Stimulated activated CD8-positive, alpha-beta memory T cell treated with anti-CD3 and anti-CD28 coated beads, Interleukin-2, amount 100 ng/mL, for 48 hours (primary cell): ENCODE measurements around the gene HOGA1.

Experiments
- DNase-seq, 2 donors: peaks; one replicate each; pipeline ENCODE4 v3.0.0-alpha.2; 2020; ENCODE audit warnings: low read depth in 2 of 2

The HOGA1 gene

GRCh38 chr10:97578171-97578844, 5.9 kb upstream of the HOGA1 start:
- DNase-seq, result no peak

GRCh38 chr10:97580421-97581367, 3.5 kb upstream of the HOGA1 start:
- DNase-seq, result no peak

DNA sequence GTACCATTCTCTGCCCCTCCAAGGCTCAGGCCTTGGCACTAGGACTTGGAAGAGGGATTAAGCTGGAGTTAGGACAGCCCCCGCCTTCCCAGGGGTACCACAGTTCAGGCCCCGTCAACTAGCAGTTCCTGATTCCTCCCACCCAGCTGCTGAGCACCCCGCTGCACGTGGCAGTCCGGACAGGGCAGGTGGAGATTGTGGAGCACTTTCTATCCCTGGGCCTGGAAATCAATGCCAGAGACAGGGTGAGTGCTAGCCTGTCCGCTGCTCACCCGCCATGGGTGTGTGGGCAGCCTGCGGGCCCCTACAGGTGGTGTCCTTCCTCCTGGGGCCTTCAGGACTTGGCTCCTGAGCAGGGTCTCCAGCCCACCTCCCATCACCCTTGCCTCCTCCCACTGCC, 2.0 kb upstream of the HOGA1 start:
- DNase-seq, result no peak

- DNase-seq, result no peak
Observed at GRCh38 chr10:97583476-97583875, 713 bp upstream of the HOGA1 start.

- no peak for DNase-seq
Observed at GRCh38 chr10:97584798-97585438, 729 bp downstream of the HOGA1 start.

- no peak for DNase-seq
Observed at GRCh38 chr10:97585439-97585811, 1.2 kb downstream of the HOGA1 start.

DNA sequence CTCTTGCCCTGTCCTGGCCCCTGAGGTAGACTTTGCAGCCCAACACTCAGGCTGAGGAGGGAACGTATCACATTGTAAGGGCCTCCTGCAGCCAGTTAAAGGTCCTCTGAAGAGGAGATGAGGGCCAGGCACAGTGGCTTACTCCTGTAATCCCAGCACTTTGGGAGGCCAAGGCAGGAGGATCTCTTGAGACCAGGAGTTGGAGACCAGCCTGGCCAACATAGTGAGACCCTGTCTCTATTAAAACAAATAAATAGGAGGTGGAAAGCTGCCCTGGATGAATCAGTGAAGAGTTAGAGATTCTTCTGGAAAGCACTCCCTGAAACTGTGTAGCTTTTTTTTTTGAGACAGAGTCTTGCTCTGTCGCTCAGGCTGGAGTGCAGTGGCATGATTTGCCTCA, 3.0 kb downstream of the HOGA1 start:
- no peak for DNase-seq

- DNase-seq, result no peak
Observed at GRCh38 chr10:97589479-97589878, 5.3 kb downstream of the HOGA1 start, which contains the start of gene C10orf62. Gene C10orf62, plus strand, starts transcription at chr10:97589721. Its CDS starts 177 bp downstream, at chr10:97589898.

DNA sequence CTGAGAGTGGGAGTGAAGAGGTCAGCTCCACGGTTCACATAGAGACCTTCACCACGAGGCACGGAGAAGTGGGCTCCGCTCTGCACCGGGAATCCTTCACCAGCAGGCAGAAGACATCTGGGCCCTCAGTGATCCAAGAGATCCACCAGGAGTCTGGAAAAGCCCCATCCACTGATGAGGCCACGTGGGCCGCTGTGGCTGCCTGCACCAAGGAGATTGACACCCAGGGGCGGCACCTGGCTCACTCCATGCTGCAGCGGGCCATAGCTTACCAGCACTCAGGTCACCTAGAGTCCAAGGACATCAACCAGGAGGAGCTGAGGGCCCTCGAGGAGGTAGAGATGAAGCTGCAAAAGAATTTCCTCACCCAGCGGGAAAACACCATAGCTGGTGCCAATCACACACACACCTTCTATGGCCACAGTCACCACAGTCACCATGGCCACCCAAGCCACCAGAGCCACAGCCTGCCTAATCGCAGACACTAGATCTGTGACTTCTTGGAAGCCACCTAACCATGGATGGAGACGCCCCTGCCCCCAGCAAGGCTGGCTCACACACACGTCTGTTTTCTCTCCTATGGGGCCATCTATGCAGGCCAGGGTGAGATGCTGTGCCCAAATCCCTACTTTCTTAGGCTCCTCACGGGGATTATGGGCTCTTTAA, 6.0 kb downstream of the HOGA1 start:
- DNase-seq, result no peak

DNA sequence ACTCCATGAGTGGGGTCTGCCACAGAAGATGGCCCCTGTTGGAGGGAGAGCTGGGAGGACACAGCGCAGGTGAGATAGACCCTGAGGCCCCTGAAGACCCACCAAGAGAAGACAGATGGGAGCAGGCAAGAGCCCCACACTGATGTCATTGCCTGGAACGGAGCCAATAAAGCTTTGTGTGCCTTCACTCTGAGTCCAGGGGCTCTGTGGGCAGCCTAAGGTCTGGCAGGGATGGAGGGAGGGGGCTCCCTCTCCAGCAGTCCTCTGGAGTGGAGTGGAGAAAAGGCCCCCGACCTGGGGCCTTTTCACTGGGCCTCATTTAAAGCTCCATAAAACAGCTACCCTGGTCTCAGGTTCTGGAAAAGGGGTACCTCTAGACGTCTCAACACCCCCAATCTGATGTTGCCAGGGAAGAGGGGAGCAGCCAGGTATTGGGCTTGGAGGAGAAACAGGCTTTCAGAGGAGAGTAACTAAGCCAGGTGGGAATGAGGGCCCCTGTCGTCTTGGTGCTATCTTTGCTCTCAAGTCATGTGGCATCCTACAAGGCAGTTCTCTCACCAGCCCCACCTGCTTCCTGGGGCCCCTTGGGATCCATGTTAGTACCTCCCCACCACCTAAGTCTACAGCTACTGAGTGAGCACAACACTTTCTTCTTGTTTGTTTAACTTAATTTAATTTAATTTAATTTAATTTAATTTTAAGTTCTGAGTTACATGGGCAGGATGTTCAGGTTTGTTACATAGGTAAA, 6.7 kb downstream of the HOGA1 start:
- DNase-seq, result no peak

DNA sequence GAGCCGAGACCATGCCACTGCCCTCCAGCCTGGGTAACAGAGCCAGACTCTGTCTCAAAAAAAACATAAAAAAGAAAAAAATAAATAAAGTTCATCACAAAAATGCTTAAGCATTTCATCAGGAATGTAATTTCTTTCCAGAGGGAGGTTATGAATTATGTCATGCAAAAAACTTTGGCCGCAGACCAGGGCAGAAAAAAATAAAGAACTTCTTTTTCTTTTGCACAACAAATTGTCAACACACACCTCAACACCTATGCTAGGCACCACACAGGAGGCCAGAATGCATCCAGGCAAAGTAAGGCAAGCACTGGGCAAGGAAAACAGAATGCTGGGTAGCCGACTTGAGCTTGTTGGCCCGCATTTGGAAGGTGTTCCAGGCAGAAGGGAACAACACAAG, 9.2 kb downstream of the HOGA1 start:
- DNase-seq, result no peak

DNA sequence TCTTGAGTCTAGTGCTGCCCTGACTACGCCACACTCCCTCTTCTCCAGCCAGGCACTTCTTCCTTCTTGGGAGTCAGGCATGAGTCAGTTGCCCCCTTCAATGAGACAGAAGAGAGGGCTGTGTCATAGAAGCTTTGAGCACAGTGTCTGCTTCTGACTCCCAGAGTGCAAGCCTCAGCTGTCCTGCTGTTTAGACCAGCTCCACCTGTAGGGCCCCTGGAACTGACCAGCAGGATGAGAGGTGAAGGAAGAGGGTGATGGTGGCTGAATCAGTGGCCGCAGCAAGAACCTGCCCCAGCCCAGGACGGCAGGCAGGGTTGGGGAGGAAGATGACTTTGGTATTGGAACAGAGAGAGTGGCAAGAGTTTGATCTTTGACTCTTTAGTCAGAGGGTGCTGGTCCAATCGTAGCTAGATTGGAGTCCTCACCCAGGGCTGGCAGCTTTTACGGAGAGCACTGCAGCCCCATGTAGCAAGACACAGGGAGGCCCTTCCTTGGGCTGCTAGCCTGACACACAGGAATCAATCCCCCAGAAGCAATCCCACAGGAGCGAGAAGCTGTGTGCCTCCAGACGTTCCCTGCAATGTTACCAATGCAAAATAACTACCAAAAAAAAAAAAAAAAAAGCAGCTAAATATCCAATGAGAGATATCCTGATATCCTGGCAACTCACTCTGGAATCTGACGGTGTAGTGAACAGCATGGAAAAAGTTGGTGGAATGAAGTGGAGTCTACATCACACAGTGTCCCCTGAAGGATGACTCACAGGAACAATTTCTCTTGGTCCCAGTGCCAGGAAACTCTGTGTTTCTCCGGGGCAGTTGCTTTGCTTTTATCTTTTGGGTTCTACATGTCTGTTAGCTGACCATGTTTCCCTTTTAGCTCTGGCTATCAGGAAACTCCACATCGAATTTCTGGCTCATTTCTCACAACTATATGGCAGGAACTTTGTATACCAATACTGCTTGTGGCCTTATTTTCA, 12.2 kb downstream of the HOGA1 start:
- no peak for DNase-seq

GRCh38 chr10:97597778-97598177, 13.6 kb downstream of the HOGA1 start:
- DNase-seq, result no peak

DNA sequence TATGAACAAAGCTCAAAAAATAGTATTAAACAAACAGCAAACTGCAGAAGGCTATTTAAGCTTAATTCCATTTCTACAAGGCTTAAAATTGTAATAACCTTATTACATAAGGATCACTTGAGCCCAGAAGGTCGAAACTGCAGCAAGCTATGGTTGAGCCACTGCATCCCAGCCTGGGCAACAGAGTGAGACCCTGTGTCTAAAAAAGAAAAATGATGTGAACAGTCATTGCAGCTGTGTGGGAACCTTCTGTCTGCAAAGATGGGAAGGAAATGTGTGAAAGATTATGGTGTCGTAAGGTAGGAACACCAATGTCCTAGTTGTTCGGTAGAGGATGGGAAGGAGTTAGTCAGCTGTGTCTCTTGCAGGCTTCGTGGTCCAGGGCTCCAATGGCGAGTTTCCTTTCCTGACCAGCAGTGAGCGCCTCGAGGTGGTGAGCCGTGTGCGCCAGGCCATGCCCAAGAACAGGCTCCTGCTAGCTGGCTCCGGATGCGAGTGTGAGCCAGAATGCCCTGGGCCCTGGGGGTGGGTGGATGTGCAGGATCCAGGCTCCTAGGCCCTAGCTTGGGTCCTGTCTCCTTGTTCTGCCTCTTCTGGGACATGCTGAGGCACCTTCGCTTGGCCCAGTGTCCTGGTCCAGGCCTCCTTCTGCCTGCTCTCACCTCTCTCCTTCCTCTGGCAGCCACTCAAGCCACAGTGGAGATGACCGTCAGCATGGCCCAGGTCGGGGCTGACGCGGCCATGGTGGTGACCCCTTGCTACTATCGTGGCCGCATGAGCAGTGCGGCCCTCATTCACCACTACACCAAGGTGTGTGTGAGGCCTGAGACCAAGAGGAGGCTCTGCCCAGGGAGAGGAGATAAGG, 14.4 kb downstream of the HOGA1 start:
- DNase-seq, result no peak

- no peak for DNase-seq
Observed at GRCh38 chr10:97599272-97599619, 15.1 kb downstream of the HOGA1 start.

DNA sequence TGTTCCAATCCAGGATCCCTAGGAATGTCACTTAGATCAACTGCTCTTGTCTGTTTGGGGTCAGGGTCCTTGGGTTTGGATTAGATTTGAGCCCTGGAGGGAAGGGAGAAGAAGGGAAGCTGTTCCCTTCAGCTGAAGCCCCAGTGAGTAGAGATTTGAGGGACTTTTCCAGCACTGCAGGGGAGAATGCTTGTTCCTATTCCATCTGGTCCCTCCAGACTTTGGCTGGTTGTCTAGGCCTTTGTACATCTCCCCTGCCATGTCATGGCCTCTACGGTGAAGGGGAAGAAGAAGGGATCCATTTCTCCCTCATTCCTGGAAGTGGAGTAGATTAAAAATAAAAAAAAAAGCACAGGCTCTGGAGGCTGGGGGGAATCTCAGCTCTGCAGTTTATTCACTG, 16.4 kb downstream of the HOGA1 start:
- no peak for DNase-seq

DNA sequence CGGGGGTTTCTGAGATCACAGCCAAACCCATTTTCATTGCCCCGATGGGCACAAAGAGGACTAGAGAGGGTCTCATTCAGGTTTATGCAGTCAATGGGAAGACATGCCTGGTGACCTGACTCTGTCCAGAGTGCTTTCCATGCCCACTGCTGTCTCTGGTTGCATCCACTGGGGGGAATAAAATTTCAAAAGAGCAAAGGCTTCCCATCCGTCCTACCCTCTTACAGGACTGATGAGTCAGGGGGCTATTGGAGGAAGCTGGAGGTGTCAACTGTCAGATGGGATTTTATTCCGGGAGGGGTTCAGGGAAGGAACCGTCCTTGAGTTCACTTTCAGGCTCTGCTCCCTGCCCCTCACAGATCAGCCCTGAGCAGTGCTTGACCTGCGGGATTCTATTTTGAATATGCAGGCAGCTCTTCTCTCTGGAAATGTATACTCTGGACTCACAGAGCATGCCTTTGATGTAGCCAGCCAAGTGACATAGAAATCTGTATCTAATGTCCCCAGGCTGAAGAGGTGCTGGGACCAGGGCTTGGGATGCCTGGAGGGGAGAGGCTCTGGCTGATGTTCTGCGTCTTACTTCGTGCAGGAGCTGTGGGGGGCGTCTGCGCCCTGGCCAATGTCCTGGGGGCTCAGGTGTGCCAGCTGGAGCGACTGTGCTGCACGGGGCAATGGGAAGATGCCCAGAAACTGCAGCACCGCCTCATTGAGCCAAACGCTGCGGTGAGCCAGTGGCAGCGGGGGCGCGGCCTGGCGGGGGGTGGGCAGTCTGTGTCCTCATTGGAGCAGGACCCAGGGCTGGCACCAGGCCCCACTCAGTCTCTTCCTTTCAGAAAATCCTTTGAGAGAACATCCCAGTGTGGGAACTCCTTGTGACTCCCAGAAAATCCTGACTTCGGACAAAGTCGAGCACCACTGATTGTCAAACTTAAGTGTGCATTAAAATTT, 17.4 kb downstream of the HOGA1 start:
- no peak for DNase-seq

- DNase-seq, result no peak
Observed at GRCh38 chr10:97607095-97607636, 23.0 kb downstream of the HOGA1 start.
